HS-27A (cell line): ENCODE measurements around the gene TNFRSF11A.
A peak's percentile ranks its signal among the peaks of the same experiment; 100 is the strongest.

Source experiments
- DNase-seq: peaks from one replicate; pipeline ENCODE4 v3.0.0-alpha.2; 2012; ENCODE audit warnings: low read depth, missing footprints

The TNFRSF11A gene

DNA sequence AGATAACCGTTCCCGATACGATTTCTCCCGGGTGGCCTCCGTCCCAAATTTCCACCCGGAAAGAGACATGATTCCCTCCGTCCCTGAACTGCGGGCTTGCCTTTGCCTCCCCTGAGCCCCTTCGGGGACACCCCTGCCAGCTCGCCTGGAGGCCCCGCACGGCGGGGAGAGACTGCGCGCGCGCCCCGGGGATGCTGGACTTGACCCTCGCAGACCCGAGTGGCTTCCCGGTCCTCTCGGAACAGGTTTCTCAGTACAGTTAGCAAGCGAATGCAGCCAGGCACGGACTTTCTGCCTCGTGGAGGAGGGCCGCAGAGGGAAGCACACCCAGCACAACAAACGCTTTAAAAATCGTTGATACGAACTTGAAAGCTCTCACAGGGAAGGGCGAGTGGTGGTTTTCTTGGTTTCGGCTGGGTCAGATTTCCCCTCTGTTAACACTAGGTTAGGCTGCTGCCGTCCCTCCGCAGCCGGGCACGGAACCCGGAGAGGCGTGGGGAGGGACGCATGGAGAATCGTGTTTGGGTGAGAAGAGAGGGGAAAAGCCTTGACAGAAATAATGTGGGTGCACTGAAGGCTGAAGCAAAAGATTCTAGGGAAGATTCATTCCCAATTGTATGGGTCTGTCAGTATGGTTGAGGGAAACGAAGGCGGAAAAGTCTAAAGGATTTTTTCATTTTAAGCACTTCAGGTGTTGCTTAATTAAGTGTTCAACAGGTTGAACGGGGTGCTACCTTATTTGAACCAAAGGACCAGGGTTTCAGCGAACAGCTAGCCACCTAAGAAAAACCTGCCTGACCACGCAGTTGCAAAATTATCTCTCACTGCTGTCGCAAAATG is 916 bp downstream of the TNFRSF11A start:
- no peak for DNase-seq

- no peak for DNase-seq
Measured at GRCh38 chr18:62326646-62327348, 1.7 kb downstream of the TNFRSF11A start.

GRCh38 chr18:62327977-62328376 is 2.9 kb downstream of the TNFRSF11A start:
- no peak for DNase-seq

GRCh38 chr18:62328586-62329525 is 3.7 kb downstream of the TNFRSF11A start:
- no peak for DNase-seq

GRCh38 chr18:62329691-62330454 is 4.8 kb downstream of the TNFRSF11A start:
- DNase-seq, result no peak

GRCh38 chr18:62330650-62331049 is 5.5 kb downstream of the TNFRSF11A start:
- DNase-seq, result no peak

DNA sequence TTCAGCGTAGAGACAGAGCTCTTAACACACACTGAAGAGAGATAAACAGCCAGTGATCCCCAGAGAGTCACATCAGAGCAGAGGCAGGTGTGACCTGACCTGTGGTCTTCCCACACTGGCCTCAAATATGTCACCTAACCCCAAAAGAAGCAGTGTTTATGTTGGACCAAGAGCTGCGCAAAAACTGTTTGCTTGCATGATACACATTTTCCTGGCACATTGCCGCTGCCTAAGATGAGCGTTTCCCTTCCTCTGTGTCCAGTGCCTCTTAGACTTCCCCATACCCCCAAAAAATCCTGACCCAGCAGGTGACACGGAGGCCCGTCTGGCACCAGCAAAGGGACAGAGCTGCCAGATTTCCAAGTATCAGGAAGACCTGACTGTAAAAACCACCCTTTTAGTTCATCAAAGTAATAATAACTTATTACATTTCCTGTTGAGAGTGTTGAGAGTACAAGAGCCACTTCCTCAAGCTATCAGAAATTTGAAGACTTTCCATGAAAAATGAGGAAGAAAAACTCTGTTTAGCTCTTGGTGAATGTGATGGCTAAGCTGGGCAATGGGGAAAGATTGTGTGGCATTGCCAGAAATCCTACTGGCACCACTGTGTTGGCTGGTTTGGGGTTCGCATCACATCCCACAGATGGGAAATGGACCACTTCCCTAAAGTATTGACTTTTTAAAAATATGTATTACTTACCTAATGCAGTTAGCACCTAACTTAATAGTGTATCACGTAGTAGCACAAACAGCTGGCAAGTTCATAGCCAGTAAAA is 6.7 kb downstream of the TNFRSF11A start:
- DNase-seq, result no peak

DNA sequence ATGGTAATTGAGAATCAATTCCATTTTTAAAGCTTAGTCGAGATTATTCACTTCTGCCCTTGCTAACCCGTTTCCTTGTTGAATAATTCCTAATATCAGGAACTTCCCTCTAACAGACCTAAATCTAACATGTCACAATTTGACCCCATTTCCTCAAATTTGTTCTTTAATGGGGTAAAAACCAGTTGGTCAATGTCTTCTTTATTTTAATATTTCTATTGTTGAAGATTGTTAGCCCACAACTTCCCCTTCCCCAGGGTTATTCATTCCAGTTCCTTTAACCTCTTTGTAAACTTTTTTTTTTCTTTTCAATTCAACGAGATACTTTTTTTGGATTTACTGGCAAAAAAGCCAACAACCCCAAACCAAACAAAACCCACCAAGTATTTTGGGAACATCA is 7.3 kb downstream of the TNFRSF11A start:
- DNase-seq, result no peak

- DNase-seq, result no peak
Measured at GRCh38 chr18:62332964-62333695, 8.0 kb downstream of the TNFRSF11A start.

DNA sequence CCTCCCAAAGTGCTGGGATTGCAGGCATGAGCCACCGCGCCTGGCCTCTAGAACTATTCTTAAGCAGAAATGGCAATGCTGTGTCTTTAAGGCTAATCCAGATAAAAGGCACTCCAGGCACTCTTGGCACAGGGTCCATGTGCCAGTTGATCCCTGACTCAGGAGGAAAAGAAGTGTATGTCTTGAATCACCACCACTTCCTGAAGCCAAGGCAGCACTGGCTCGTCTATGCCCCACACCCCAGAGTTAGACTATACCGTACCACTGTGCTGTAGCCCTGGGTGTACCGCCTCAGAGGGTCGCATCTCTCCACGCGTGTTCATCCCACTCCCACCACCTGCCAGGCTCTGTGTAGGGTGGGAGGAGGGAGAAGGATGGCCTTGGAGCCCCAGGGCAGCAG is 9.0 kb downstream of the TNFRSF11A start:
- DNase-seq, result peak; percentile 30

GRCh38 chr18:62335494-62335893 is 10.4 kb downstream of the TNFRSF11A start:
- DNase-seq, result no peak

DNA sequence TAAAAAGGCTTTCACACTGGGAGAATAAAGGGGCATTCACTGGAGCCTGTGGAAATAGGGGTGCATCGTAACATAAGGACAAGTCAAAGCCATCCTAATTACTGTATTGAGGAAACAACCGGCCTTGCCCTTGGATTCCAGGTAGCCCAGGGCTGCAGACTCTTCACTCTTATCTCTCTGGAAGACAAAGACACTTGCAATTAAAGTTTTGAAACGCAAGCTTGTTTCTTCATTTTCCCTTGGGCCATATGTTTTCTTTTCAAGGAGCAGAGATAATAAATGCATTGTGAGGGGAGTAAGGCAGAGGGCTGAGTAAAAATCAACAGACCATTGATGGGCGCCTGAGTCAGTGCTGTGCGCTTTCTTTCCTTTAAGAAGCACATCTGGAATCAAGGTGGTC is 11.5 kb downstream of the TNFRSF11A start:
- no peak for DNase-seq

- no peak for DNase-seq
Measured at GRCh38 chr18:62337336-62337735, 12.2 kb downstream of the TNFRSF11A start.

GRCh38 chr18:62338446-62339105 is 13.5 kb downstream of the TNFRSF11A start:
- DNase-seq, result no peak

GRCh38 chr18:62339106-62339988 is 14.2 kb downstream of the TNFRSF11A start:
- DNase-seq, result peak; percentile 24

DNA sequence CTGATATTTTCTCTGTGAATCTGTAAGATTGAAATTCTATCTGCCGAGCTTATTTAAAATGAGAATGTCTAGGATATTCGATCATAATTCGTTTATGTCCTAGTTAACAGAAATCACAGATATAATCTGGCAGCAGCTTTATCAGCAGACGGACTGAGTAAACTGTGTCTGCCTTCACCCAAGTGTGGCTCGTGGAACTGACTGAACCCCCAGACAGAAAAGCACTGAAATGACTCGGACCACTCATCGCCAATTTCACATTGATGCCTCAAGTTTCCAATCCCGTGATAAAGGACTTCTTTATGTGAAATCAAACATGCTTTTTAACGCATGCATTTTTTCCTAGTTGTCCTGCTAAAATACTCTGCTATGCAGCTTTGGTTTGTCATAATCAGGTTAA is 15.9 kb downstream of the TNFRSF11A start:
- no peak for DNase-seq

- no peak for DNase-seq
Measured at GRCh38 chr18:62341473-62341872, 16.4 kb downstream of the TNFRSF11A start.

GRCh38 chr18:62342884-62343283 is 17.8 kb downstream of the TNFRSF11A start:
- DNase-seq, result no peak
